IPS-11a (cell line): ENCODE data around the gene KNSTRN.

Experiments used
- H3K4me3 ChIP-seq: one replicate; pipeline ENCODE4 v1.5.1; 2013; ENCODE audit warnings: low read depth, low read length, control low read depth

The KNSTRN gene

DNA sequence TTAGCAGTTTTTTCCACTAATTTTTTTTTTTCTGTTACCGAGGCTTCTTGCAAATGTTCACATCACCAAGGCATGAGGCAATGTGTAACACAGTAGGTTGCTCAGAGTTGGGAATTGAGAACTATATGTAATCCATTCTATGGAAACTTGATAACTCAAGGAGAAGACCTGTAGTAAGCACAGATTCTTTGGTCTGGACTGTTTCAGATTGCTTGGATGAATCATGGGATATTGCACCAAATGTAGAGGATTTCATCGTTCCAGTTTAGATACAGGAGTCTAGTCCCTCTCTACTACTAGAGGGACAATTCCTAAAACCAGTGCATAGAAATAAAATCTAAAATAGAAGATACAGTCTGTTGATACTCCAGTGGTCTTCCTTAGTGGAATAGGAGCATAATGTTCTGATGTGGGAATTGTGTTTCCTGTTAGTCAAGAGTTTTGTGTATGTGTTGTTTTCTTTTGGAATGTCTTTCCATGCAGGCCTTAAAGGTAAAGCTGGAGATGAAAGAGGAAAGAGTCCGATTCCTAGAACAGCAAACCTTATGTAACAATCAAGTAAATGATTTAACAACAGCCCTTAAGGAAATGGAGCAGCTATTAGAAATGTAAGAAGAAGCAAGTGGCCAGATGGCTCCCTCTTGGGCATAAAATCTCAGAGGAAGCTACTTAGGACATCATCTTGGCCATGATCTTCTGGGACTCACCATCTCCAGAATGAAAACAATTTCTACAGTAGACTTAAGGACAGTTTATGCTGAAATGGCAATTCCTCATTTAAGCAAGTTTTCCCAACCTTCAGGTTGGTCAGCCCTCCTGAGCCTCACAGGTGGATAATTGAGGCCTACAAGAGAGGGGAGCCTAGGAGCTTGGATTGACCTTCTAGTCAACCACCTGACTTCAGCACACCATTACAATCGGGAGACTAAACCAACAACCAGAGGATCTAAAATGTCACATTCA is 10.7 kb downstream of the KNSTRN start:
- H3K4me3 ChIP-seq, result no peak overlapping the region

DNA sequence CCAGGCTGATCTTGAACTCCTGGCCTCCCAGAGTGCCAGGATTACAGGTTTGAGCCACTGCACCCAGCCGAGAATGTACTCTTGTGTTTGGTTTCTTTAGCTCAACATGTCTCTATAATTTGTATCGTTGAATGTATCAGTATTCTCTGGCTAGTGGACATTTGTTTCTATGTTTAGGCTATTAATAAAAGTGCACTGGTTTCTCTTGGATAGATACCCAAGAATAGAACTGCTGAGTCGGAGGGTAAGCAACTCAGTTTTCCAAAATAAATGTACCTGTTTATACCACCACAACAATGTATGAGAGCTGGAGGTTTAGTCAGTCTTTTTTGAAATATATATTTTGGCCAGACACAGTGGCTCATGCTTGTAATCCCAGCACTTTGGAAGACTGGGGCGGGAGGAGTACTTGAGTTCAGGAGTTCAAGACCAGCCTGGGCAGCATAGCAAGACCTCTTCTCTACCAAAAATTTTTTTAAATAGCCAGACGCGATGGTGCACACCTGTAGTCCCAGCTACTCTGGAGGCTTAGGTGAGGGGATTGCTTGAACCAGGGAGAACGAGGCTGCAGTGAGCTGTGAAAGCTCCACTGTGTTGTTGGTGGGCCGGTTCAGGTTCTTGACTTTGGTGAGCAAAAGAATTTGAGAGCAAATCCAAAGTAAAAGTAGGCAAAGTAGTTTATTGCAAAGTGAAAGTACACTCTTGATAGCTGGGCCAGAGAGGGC is 15.3 kb downstream of the KNSTRN start:
- H3K4me3 ChIP-seq, result no peak overlapping the region

DNA sequence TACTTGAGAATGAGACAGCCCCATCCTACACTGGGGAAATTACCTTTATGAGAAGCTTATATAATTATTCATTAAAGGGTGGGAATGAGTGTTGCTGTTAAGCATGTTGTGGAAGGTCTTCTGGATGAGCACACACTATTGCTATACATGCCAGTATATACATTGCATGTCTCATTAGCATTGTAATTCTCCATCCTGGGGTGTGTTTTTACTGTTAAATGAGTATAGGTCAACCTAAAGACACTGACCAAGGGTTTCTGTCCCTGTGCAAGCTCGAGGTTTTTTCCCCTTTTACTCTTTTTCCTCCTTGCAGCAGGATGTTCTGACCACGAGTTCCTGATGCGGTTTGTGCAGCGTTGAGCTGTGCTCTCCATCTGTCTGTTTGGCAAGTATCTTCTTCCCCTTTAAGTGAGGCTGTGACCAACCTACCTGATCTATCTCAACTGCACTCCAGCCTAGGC is 15.9 kb downstream of the KNSTRN start:
- no peak overlapping the region for H3K4me3 ChIP-seq

DNA sequence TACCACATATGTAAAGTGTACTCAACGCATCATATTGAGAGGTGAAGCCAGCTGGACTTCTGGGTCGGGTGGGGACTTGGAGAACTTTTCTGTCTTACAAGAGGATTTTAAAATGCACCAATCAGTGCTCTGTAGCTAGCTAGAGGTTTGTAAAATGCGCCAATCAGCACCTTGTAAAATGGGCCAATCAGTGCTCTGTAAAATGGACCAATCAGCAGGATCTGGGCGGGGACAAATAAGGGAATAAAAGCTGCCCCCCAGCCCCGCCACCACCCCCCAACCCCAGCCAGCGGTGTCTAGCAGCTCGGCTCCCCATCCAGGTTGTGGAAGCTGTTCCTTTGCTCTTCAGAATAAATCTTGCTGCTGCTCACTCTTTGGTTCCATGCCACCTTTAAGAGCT is 16.8 kb downstream of the KNSTRN start:
- no peak overlapping the region for H3K4me3 ChIP-seq

DNA sequence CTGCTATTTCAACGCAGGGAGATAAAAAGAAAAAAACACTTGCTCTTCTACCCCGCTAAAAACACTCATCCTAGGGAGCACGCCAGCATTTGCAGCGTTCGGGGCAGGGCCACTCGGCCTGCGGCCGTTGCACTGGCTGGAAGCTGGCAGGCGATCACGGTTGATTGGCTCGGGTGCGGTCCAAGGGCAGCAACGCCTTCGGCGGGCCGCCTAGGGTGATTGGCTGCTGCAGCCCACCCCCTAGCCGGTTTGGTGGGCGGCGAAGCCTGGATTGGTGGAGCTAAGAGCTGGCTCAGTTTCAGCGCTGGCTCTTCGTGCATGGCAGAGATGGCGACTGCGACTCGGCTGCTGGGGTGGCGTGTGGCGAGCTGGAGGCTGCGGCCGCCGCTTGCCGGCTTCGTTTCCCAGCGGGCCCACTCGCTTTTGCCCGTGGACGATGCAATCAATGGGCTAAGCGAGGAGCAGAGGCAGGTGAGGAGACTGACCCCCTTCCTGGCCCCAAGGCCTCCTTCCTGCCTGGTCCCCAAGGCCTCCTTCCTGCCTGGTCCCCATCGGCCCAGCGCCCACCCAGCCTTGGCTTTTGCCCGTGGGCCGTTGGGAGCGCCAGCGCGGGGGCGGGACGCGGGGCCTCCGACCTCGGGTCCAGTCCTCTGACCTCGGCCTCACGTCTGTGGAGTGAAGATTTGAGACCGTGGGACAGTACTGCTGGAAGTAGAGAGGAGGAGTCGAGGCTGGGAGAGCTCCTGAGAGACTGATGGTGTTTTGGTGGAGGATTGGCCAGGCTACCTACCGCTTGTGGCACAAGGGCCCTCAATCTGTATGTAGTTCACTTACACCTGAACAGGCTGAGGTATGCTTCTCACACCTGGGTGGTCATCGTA is 23.2 kb downstream of the KNSTRN start, which contains the start of gene IVD:
TSS of gene IVD (plus strand) at position 295 of the 881 bp plus-strand sequence. CDS start at position 328, 33 bp downstream.
- H3K4me3 ChIP-seq, result peak within 1 kb of the TSS; percentile 93

- H3K4me3 ChIP-seq, result no peak overlapping the region
Observed at GRCh38 chr15:40407330-40407990, 24.9 kb downstream of the KNSTRN start.

GRCh38 chr15:40409366-40409765 is 26.8 kb downstream of the KNSTRN start:
- no peak overlapping the region for H3K4me3 ChIP-seq

DNA sequence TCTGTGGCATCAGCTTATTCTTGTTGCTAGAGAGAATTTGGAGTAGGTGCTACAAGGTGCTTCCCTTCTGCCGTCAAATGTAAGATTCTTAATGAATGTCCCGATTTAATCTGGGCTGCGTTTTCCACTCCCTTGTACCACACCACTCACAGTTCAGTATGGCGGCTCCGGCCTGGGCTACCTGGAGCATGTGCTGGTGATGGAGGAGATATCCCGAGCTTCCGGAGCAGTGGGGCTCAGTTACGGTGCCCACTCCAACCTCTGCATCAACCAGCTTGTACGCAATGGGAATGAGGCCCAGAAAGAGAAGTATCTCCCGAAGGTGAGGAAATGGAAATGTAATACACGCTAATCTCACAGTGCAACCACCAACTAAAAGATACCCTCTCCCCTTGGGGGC is 28.0 kb downstream of the KNSTRN start:
- H3K4me3 ChIP-seq, result no peak overlapping the region

DNA sequence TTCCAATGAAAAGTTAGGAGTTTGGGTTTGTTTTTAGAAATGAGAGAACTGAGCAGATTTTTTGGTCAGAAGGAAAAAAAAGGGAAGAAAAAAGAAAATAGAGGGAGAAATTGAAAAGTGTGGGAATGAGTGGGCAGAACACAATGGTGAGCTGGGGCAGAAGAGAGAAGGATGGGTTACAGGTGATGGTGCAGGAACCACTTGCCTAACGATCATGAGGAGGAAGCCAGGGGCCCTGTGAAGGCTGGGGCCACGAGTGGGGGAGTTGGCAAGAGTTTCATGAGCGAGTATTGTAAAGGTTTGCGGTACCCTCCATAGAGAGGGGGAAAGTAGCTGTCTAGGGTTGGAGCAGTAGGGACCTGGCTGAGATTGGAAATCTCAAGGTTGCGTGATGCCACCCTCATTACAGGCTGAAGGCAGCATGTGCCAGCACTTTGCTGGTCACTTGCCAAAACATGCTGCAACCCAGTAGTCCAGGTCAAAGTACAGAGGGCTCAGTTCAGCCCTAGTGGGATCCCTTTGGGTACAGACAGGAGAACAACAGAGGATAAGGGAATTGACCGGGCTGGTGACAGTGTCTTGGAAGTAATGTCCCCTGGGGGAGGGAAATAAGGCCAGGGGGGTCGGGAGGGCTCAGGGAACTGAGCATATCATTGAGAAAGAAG is 29.7 kb downstream of the KNSTRN start:
- no peak overlapping the region for H3K4me3 ChIP-seq

- no peak overlapping the region for H3K4me3 ChIP-seq
Observed at GRCh38 chr15:40413036-40413435, 30.5 kb downstream of the KNSTRN start.

- no peak overlapping the region for H3K4me3 ChIP-seq
Observed at GRCh38 chr15:40414816-40415215, 32.3 kb downstream of the KNSTRN start.

DNA sequence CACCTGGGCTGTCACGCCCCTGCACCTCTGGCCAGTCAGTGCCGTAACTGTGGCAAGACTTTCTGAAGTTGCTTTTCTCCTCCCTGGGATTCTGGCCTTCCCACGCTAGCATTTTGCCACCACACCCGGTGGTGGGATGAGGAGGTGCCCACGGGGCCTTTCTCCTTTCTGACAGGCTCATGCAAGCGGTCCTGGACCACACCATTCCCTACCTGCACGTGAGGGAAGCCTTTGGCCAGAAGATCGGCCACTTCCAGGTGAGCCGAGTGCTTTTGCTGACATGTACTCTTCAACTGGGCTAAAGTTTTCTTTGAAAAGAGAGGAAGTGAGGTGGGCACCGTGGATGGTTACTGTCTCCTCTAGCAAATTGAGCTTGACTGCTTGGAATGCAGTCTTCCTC is 32.7 kb downstream of the KNSTRN start:
- no peak overlapping the region for H3K4me3 ChIP-seq

GRCh38 chr15:40416056-40416455 is 33.5 kb downstream of the KNSTRN start:
- no peak overlapping the region for H3K4me3 ChIP-seq

DNA sequence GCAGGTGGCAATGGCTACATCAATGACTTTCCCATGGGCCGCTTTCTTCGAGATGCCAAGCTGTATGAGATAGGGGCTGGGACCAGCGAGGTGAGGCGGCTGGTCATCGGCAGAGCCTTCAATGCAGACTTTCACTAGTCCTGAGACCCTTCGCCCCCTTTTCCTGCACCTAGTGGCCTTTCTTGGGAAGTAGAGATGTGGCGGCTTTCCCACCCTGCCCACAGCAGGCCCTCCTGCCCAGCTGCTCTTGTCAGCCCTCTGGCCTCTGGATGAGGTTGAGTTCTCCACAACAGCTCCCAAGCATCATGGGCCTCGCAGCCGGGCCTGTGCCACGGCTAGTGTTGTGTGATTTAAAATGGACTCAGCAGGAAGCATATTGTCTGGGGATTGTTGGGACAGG is 35.6 kb downstream of the KNSTRN start:
- no peak overlapping the region for H3K4me3 ChIP-seq

GRCh38 chr15:40420071-40420713 is 37.7 kb downstream of the KNSTRN start:
- H3K4me3 ChIP-seq, result no peak overlapping the region

DNA sequence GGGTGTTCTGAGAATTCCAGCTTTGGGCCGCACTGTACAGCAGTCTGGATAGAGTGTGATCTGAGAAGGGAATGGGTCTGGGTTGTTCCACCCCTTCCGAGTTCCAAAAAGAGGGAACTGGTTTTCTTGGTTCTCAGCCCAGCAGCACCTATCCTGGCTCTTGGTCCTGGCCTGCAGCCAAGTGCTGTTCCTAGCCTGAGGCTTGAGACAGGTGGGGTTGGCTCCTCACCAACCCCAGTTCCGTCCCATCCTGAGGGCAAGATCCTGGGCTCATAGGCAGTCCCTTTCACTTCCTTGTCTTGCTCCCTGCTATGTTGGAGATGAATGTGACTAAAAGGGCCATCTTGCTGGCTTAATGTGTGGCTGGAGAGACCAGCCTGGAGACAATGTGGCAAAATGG is 38.3 kb downstream of the KNSTRN start:
- no peak overlapping the region for H3K4me3 ChIP-seq

DNA sequence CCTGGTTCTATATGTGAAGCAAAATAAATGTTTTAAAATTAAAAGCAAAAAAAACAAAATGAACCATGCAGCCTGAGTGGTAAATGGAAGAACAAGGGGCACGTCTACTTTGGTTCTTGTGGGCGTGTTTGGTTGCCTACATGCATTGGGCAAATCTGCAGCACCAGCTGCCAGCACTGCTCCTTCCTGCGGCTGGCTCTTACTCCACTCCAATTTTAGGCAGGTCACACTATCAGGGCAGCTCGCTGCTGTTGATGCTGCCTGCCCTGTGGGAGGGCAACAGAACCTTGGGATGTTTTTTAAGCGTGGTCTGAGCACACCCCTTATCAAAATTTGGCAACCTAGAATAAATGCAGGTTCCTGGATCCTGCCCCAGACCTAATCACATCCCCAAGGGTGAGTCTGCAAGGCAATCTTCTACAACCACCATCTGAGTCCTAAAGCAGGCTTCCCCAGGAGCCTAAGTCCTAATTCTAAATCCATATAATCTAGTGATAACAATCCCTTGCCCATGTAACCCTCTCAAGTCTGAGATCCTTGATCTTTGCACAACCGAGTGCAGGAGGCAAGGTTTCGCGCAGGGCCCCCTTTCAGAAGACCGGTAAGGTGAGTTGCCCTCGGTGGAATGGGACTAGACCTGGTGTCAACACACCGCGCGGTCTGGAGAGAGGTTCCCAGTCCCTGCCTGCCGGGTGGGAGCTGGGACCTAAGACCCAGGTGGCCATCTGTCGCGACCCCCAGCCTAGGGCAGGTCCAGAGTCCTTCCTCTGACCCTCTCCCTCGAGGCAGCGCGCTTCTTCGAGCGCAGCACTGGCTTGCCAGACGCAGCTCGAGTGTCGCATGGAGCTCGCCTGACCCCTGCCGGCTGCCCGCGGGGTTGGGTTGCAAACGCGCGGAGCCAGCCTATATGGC is 39.0 kb downstream of the KNSTRN start:
- H3K4me3 ChIP-seq, result no peak overlapping the region

GRCh38 chr15:40424483-40425115 is 42.1 kb downstream of the KNSTRN start:
- H3K4me3 ChIP-seq, result no peak overlapping the region
